Activated effector memory CD4-positive, alpha-beta T cell treated with anti-CD3 and anti-CD28 coated beads, Interleukin-2, amount 50 U/mL, for 16 hours (primary cell): ENCODE measurements around the gene RSRC1.
A peak's percentile ranks its signal among the peaks of the same experiment; 100 is the strongest.
"Not testable (repeated sequence)": the region's sequence is repeated elsewhere in the genome, so short reads cannot be mapped to it uniquely, and the experiment has no call there.

Experiments
- DNase-seq: peaks from one replicate; pipeline ENCODE4 v3.0.0-alpha.2; 2020

Gene RSRC1

GRCh38 chr3:158101335-158102241 lies 8.3 kb upstream of the RSRC1 start:
- no peak for DNase-seq

- no peak for DNase-seq
Measured at GRCh38 chr3:158102242-158103080, 7.4 kb upstream of the RSRC1 start.

- DNase-seq = no peak
Measured at GRCh38 chr3:158103081-158103886, 6.6 kb upstream of the RSRC1 start.

GRCh38 chr3:158103887-158104327 lies 6.0 kb upstream of the RSRC1 start:
- DNase-seq = no peak

- no peak for DNase-seq
Measured at GRCh38 chr3:158104431-158104921, 5.4 kb upstream of the RSRC1 start.

GRCh38 chr3:158105119-158105709 lies 4.7 kb upstream of the RSRC1 start:
- DNase-seq = no peak

GRCh38 chr3:158105710-158106253 lies 4.1 kb upstream of the RSRC1 start:
- peak; percentile 70 for DNase-seq

GRCh38 chr3:158106766-158107471 lies 3.0 kb upstream of the RSRC1 start:
- peak; percentile 64 for DNase-seq

GRCh38 chr3:158107605-158108444 lies 2.1 kb upstream of the RSRC1 start:
- no peak for DNase-seq

GRCh38 chr3:158108445-158108985 lies 1.4 kb upstream of the RSRC1 start:
- DNase-seq = no peak

- DNase-seq = no peak
Measured at GRCh38 chr3:158109295-158109803, 540 bp upstream of the RSRC1 start.

GRCh38 chr3:158110658-158111018 lies 749 bp downstream of the RSRC1 start:
- DNase-seq = no peak

GRCh38 chr3:158111861-158112260 lies 2.0 kb downstream of the RSRC1 start:
- DNase-seq = no peak

- DNase-seq = not testable (repeated sequence)
Measured at GRCh38 chr3:158113595-158113994, 3.7 kb downstream of the RSRC1 start.

- no peak for DNase-seq
Measured at GRCh38 chr3:158120330-158120729, 10.4 kb downstream of the RSRC1 start.

- DNase-seq = no peak
Measured at GRCh38 chr3:158121295-158121694, 11.4 kb downstream of the RSRC1 start.

- DNase-seq = not testable (repeated sequence)
Measured at GRCh38 chr3:158122721-158123120, 12.8 kb downstream of the RSRC1 start.

- no peak for DNase-seq
Measured at GRCh38 chr3:158127250-158128219, 17.6 kb downstream of the RSRC1 start.

- no peak for DNase-seq
Measured at GRCh38 chr3:158128755-158129154, 18.9 kb downstream of the RSRC1 start.
